H9 (cell line): Measurements from ENCODE around the gene PRTFDC1. TPM values are rescaled to one million over a fixed set of nuclear protein-coding genes. Genes with fewer than 3 reads are reported as not detected.

ENCODE experiments used
- DNase-seq: peaks from one replicate; pipeline ENCODE4 v3.0.0-alpha.2; 2017
- H2AFZ ChIP-seq: one replicate; pipeline ENCODE4 v1.6.1; 2013; ENCODE audit warnings: mild to moderate bottlenecking, low read length, control low read depth, moderate library complexity
- H2AK5ac ChIP-seq: 2 replicates; pipeline ENCODE4 v1.6.1; 2013; ENCODE audit warnings: low read length, control low read depth, mixed read lengths; ENCODE audit not compliant: insufficient read length
- H2BK120ac ChIP-seq: one replicate; pipeline ENCODE4 v1.6.1; 2013; ENCODE audit warnings: low read depth, mild to moderate bottlenecking, low read length, control low read depth, inconsistent platforms; ENCODE audit not compliant: poor library complexity, severe bottlenecking
- H2BK12ac ChIP-seq: 2 replicates; pipeline ENCODE4 v1.6.1; 2013; ENCODE audit warnings: low read length, control low read depth, mixed read lengths, low read depth; ENCODE audit not compliant: insufficient read length
- H2BK15ac ChIP-seq: 2 replicates; pipeline ENCODE4 v1.6.1; 2013; ENCODE audit warnings: low read depth, low read length, control low read depth
- H2BK20ac ChIP-seq: one replicate; pipeline ENCODE4 v1.6.1; 2013; ENCODE audit warnings: low read depth, mild to moderate bottlenecking, low read length, control low read depth, inconsistent platforms; ENCODE audit not compliant: poor library complexity, severe bottlenecking
- H2BK5ac ChIP-seq: 2 replicates; pipeline ENCODE4 v1.6.1; 2013; ENCODE audit warnings: low read length, control low read depth, mixed read lengths; ENCODE audit not compliant: insufficient read length
- H3K14ac ChIP-seq: 2 replicates; pipeline ENCODE4 v1.6.1; 2013; ENCODE audit warnings: low read length, control low read depth; ENCODE audit not compliant: insufficient read depth
- H3K18ac ChIP-seq: 2 replicates; pipeline ENCODE4 v1.6.1; 2013; ENCODE audit warnings: low read depth, mild to moderate bottlenecking, mixed read lengths, low read length, control low read depth; ENCODE audit not compliant: insufficient read length
- H3K23ac ChIP-seq: 2 replicates; pipeline ENCODE4 v1.6.1; 2013; ENCODE audit warnings: low read length, control low read depth, mixed read lengths, low read depth; ENCODE audit not compliant: insufficient read length
- H3K23me2 ChIP-seq: 2 replicates; pipeline ENCODE4 v1.6.1; 2013; ENCODE audit warnings: low read depth, mild to moderate bottlenecking, mixed read lengths, low read length, control low read depth; ENCODE audit not compliant: insufficient read length, poor library complexity, severe bottlenecking
- H3K27ac ChIP-seq: 2 replicates; pipeline ENCODE4 v1.5.1; 2013; ENCODE audit warnings: low read length, control low read depth, mixed read lengths, low read depth; ENCODE audit not compliant: insufficient read length
- H3K27me3 ChIP-seq: 2 replicates; pipeline ENCODE4 v1.6.1; 2013; ENCODE audit warnings: low read length, control low read depth, inconsistent platforms; ENCODE audit not compliant: insufficient read depth
- H3K4ac ChIP-seq: 2 replicates; pipeline ENCODE4 v1.6.1; 2013; ENCODE audit warnings: low read depth, mild to moderate bottlenecking, control low read depth, inconsistent platforms, low read length, moderate library complexity
- H3K4me1 ChIP-seq: 2 replicates; pipeline ENCODE4 v1.6.1; 2013; ENCODE audit warnings: low read length, control low read depth, inconsistent platforms; ENCODE audit not compliant: insufficient read depth
- H3K4me2 ChIP-seq: 2 replicates; pipeline ENCODE4 v1.6.1; 2013; ENCODE audit warnings: low read length, control low read depth, mixed read lengths; ENCODE audit not compliant: insufficient read length, insufficient read depth
- H3K56ac ChIP-seq: 2 replicates; pipeline ENCODE4 v1.6.1; 2013; ENCODE audit warnings: low read depth, mild to moderate bottlenecking, mixed read lengths, low read length, control low read depth; ENCODE audit not compliant: insufficient read length
- H3K79me1 ChIP-seq: 2 replicates; pipeline ENCODE4 v1.6.1; 2013; ENCODE audit warnings: low read depth, mild to moderate bottlenecking, moderate library complexity, low read length, control low read depth, inconsistent platforms; ENCODE audit not compliant: insufficient read depth, poor library complexity, severe bottlenecking
- H3K79me2 ChIP-seq: 2 replicates; pipeline ENCODE4 v1.6.1; 2013; ENCODE audit warnings: low read length, control low read depth, inconsistent platforms; ENCODE audit not compliant: insufficient read depth
- H3K9ac ChIP-seq: 2 replicates; pipeline ENCODE4 v1.6.1; 2013; ENCODE audit warnings: low read length, control low read depth, mixed read lengths; ENCODE audit not compliant: insufficient read length; ENCODE audit errors: extremely low read depth
- H3K9me3 ChIP-seq: one replicate; pipeline ENCODE4 v1.6.1; 2013; ENCODE audit warnings: low read depth, low read length, inconsistent platforms; ENCODE audit not compliant: control insufficient read depth
- H3T11ph ChIP-seq: one replicate; pipeline ENCODE4 v1.6.1; 2013; ENCODE audit warnings: mild to moderate bottlenecking, low read length, control low read depth, inconsistent platforms
- H4K20me1 ChIP-seq: one replicate; pipeline ENCODE4 v1.6.1; 2013; ENCODE audit not compliant: control insufficient read depth, insufficient read length, insufficient read depth
- H4K5ac ChIP-seq: 2 replicates; pipeline ENCODE4 v1.6.1; 2013; ENCODE audit warnings: low read depth, mild to moderate bottlenecking, mixed read lengths, low read length, control low read depth; ENCODE audit not compliant: insufficient read length
- H4K8ac ChIP-seq: replicated peaks from 2 replicates; pipeline ENCODE4 v1.6.1; 2013; ENCODE audit warnings: low read length, control low read depth, mixed read lengths, low read depth; ENCODE audit not compliant: insufficient read length
- H4K91ac ChIP-seq: 2 replicates; pipeline ENCODE4 v1.6.1; 2013; ENCODE audit warnings: low read depth, mild to moderate bottlenecking, moderate library complexity, mixed read lengths, low read length, control low read depth; ENCODE audit not compliant: insufficient read length
- H3K27ac Mint-ChIP-seq, 3 experiments: 2 replicates in 2 of 3; 3 replicates in 1 of 3; pipeline ENCODE4 v1.8.0; 2020 to 2021; ENCODE audit warnings: mixed read lengths in 3 of 3, mild to moderate bottlenecking in 1 of 3, moderate library complexity in 1 of 3
- H3K27me3 Mint-ChIP-seq: 2 replicates; pipeline ENCODE4 v1.8.0; 2021; ENCODE audit warnings: low read depth, mild to moderate bottlenecking, moderate library complexity, mixed read lengths
- H3K36me3 Mint-ChIP-seq, 3 experiments: 2 replicates in 2 of 3; 3 replicates in 1 of 3; pipeline ENCODE4 v1.8.0; 2020 to 2021; ENCODE audit warnings: low read depth in 3 of 3, mixed read lengths in 3 of 3; ENCODE audit not compliant: insufficient read depth in 1 of 3
- H3K4me1 Mint-ChIP-seq, 2 experiments: 2 replicates each; pipeline ENCODE4 v1.8.0; 2020; ENCODE audit warnings: mixed read lengths in 2 of 2
- H3K4me3 Mint-ChIP-seq, 2 experiments: 2 replicates in 1 of 2; 3 replicates in 1 of 2; pipeline ENCODE4 v1.8.0; 2020 to 2021; ENCODE audit warnings: mild to moderate bottlenecking in 2 of 2, mixed read lengths in 2 of 2, moderate library complexity in 1 of 2
- H3K9me3 Mint-ChIP-seq, 2 experiments: 2 replicates in 1 of 2; 3 replicates in 1 of 2; pipeline ENCODE4 v1.8.0; 2020; ENCODE audit warnings: mild to moderate bottlenecking in 2 of 2, mixed read lengths in 2 of 2, moderate library complexity in 1 of 2
- CTCF ChIP-seq: fragments of 200-600 bp; sonication (generic); conservative IDR thresholded peaks from 3 replicates; pipeline ENCODE4 v1.8.0; 2021; ENCODE audit warnings: antibody characterized with exemption, mild to moderate bottlenecking
- WGBS: extraction: QIAGEN DNeasy Blood & Tissue Kit; methylation state at CpG from one replicate; pipeline ENCODE4 v1.1.7; 2013; ENCODE audit warnings: missing lambda C conversion rate, low lambda C conversion rate, mixed read lengths; ENCODE audit not compliant: insufficient read length; ENCODE audit errors: extremely low coverage; 5-methylcytosine and 5-hydroxymethylcytosine counted together
- total RNA-seq: library from RNA; stranded (reverse); gene quantifications from 2 replicates; pipeline ENCODE4 v1.2.1, GENCODE V29; 2021

PRTFDC1 gene
- total RNA-seq, 1 experiment from 2014 or later = 7.5 TPM

GRCh38 chr10:24844742-24845141 is 107.7 kb downstream of the PRTFDC1 start:
- Mint-ChIP-seq H3K36me3 (no peaks in the 10 kb centered on the region), H3K9me3 (no peaks in the 10 kb centered on the region), H3K27ac (no peak overlapping the region; a peak in 1 of 7 replicates), H3K4me1 (peaks cover 10 to 15% of the 10 kb centered on the region in 2 experiments), H3K4me3 (no peak overlapping the region), H3K27me3 (no peaks in the 10 kb centered on the region; the same call in 1 of the 2 replicates)
- Histone ChIP-seq H3K79me1 (no peaks in the 10 kb centered on the region), H3K23ac (no peak overlapping the region), H3K4me2 (no peak overlapping the region), H3T11ph (no peak overlapping the region), H2BK12ac (no peak overlapping the region), H3K18ac (no peak overlapping the region), H3K9me3 (no peaks in the 10 kb centered on the region), H2BK120ac (no peak overlapping the region), H2BK5ac (no peak overlapping the region), H3K27me3 (no peaks in the 10 kb centered on the region), H2BK20ac (no peak overlapping the region), H2AK5ac (no peak overlapping the region), H2BK15ac (no peak overlapping the region), H3K9ac (no peak overlapping the region), H3K79me2 (no peaks in the 10 kb centered on the region), H3K27ac (no peak overlapping the region), H4K5ac (no peak overlapping the region), H3K14ac (no peak overlapping the region), H4K8ac (no peak overlapping the region), H3K56ac (no peak overlapping the region), H2AFZ (no peak overlapping the region), H3K4ac (no peak overlapping the region), H4K91ac (no peak overlapping the region), H3K23me2 (no peaks in the 10 kb centered on the region), H3K4me1 (no peaks in the 10 kb centered on the region), H4K20me1 (no peaks in the 10 kb centered on the region)
- DNase-seq = no peak
- WGBS = no CpG with 5 or more reads among the region's 2 CpGs
- TF ChIP-seq CTCF = no peak
